ENCODE data around the gene GRIK2.

The GRIK2 gene

GRCh38 chr6:101650402-101651100 is 257.0 kb downstream of the GRIK2 start:
- TF ChIP-seq, protein P1, sequence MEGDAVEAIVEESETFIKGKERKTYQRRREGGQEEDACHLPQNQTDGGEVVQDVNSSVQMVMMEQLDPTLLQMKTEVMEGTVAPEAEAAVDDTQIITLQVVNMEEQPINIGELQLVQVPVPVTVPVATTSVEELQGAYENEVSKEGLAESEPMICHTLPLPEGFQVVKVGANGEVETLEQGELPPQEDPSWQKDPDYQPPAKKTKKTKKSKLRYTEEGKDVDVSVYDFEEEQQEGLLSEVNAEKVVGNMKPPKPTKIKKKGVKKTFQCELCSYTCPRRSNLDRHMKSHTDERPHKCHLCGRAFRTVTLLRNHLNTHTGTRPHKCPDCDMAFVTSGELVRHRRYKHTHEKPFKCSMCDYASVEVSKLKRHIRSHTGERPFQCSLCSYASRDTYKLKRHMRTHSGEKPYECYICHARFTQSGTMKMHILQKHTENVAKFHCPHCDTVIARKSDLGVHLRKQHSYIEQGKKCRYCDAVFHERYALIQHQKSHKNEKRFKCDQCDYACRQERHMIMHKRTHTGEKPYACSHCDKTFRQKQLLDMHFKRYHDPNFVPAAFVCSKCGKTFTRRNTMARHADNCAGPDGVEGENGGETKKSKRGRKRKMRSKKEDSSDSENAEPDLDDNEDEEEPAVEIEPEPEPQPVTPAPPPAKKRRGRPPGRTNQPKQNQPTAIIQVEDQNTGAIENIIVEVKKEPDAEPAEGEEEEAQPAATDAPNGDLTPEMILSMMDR (IDR thresholded peaks at IDR 0.05; ENCODE audit: control insufficient read depth, extremely low read depth, insufficient read depth): no peak
- no peak overlapping the region for H3K4me3 ChIP-seq (ENCODE audit: low read depth, low read length)
- no peak for DNase-seq (ENCODE audit: low read depth)

DNA sequence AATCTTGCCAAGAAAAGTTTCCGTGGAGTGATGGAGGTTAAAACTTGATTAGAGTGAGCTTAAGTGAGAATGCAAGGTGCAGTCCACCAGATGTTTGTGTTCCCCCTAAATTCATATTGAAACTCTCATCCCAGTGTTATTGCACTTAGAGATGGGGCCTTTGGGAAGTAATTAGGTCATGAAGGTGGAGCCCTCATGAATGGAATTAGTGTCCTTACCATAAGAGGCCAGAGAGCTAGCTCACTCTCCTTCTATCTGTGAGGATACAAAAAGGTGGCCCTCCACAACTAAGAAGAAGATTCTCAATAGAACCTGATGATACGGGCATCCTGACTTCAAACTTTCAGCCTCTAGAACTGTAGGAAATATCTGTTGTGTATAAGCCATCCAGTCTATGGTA is 258.6 kb downstream of the GRIK2 start:
- TF ChIP-seq, protein P1 (IDR thresholded peaks at IDR 0.05; ENCODE audit: control insufficient read depth, extremely low read depth, insufficient read depth): no peak

GRCh38 chr6:101655109-101655508 is 261.6 kb downstream of the GRIK2 start:
- TF ChIP-seq, protein P1 (IDR thresholded peaks at IDR 0.05; ENCODE audit: control insufficient read depth, extremely low read depth, insufficient read depth): no peak
- DNase-seq (ENCODE audit: low read depth): no peak
- no peak overlapping the region for H3K4me3 ChIP-seq (ENCODE audit: low read depth, low read length)

More for the DNA sequence above, 258.6 kb downstream of the GRIK2 start:
- DNase-seq (ENCODE audit: low read depth): no peak
- no peak overlapping the region for H3K4me3 ChIP-seq (ENCODE audit: low read depth, low read length)

GRCh38 chr6:101662111-101662897 is 268.8 kb downstream of the GRIK2 start:
- DNase-seq (ENCODE audit: low read depth): no peak
- H3K4me3 ChIP-seq (ENCODE audit: low read depth, low read length): no peak overlapping the region
- TF ChIP-seq, protein P1 (IDR thresholded peaks at IDR 0.05; ENCODE audit: control insufficient read depth, extremely low read depth, insufficient read depth): no peak

DNA sequence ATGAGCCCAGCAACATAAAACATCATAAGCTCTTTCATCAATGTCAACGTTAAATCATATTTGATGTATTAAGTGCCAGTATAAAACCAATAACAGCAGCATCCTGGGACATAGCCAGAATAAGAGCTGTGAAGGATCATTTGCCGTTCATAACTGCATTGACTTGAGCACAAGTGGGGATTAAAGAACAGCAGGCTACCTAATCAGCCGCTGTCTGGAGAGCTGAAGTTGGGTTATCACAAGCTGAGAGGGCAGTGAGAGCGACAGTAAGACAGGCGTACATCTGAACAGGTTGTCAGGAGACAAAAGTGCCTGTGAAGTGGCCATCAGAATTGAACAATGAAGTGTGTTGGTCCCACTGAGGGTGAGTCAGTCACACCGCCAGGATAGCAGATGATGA is 269.6 kb downstream of the GRIK2 start:
- no peak for DNase-seq (ENCODE audit: low read depth)
- TF ChIP-seq, protein P1 (IDR thresholded peaks at IDR 0.05; ENCODE audit: control insufficient read depth, extremely low read depth, insufficient read depth): no peak
- no peak overlapping the region for H3K4me3 ChIP-seq (ENCODE audit: low read depth, low read length)

GRCh38 chr6:101666256-101666655 is 272.7 kb downstream of the GRIK2 start:
- H3K4me3 ChIP-seq (ENCODE audit: low read depth, low read length): no peak overlapping the region
- DNase-seq (ENCODE audit: low read depth): peak; percentile 81
- TF ChIP-seq, protein P1 (IDR thresholded peaks at IDR 0.05; ENCODE audit: control insufficient read depth, extremely low read depth, insufficient read depth): no peak

Data from LNCaP clone FGC (cell line).